BLaER1 treated with 17β-estradiol and CSF1 and Interleukin-3, amounts not matched to agents 10 nM and 100 nM (cell line): ENCODE results near the gene RAB17.

ENCODE experiments used
- H3K27ac ChIP-seq, 11 experiments: shearing (Covaris generic); formaldehyde crosslinking; 2 replicates each; pipeline ENCODE4 v1.8.1; 2022
- H3K27me3 ChIP-seq, 11 experiments: shearing (Covaris generic); formaldehyde crosslinking; 2 replicates each; pipeline ENCODE4 v1.8.1; 2022
- H3K36me3 ChIP-seq, 11 experiments: shearing (Covaris generic); formaldehyde crosslinking; 2 replicates each; pipeline ENCODE4 v1.8.1; 2022
- H3K4me1 ChIP-seq, 10 experiments: shearing (Covaris generic); formaldehyde crosslinking; 2 replicates each; pipeline ENCODE4 v1.8.1; 2022
- H3K4me2 ChIP-seq, 11 experiments: shearing (Covaris generic); formaldehyde crosslinking; 2 replicates each; pipeline ENCODE4 v1.8.1; 2022
- H3K4me3 ChIP-seq, 10 experiments: shearing (Covaris generic); formaldehyde crosslinking; 2 replicates each; pipeline ENCODE4 v1.8.1; 2022
- H3K9ac ChIP-seq, 11 experiments: shearing (Covaris generic); formaldehyde crosslinking; 2 replicates each; pipeline ENCODE4 v1.8.1; 2022
- H3K9me3 ChIP-seq, 11 experiments: shearing (Covaris generic); formaldehyde crosslinking; replicated peaks in 1 of 11; 2 replicates each; pipeline ENCODE4 v1.8.1; 2022
- H4K20me1 ChIP-seq, 11 experiments: shearing (Covaris generic); formaldehyde crosslinking; 2 replicates each; pipeline ENCODE4 v1.8.1; 2022
- Cebpa-rat ChIP-seq, 11 experiments: shearing (Covaris generic); IDR thresholded peaks; 2 replicates each; pipeline ENCODE4 v1.8.1; 2022

Gene RAB17

GRCh38 chr2:237556773-237557632 lies 33.5 kb downstream of the RAB17 start:
- Histone ChIP-seq H3K4me1 (peaks cover 0 to 16% (median 12%) of the 10 kb centered on the region in 10 experiments; a peak in 14 of 20 replicates), H3K27me3 (no peaks in the 10 kb centered on the region), H3K4me2 (no peak overlapping the region), H3K4me3 (no peak overlapping the region), H3K27ac (no peak overlapping the region), H3K9me3 (peaks cover 31 to 42% (median 40%) of the 10 kb centered on the region in 11 experiments), H4K20me1 (no peaks in the 10 kb centered on the region), H3K9ac (no peak overlapping the region), H3K36me3 (no peaks in the 10 kb centered on the region)
- TF ChIP-seq Cebpa-rat (IDR thresholded peaks at IDR 0.05) = no peak

- Histone ChIP-seq H3K9ac (no peak overlapping the region), H4K20me1 (no peaks in the 10 kb centered on the region), H3K4me3 (no peak overlapping the region), H3K9me3 (peaks cover 31 to 42% (median 40%) of the 10 kb centered on the region in 11 experiments), H3K27me3 (no peaks in the 10 kb centered on the region), H3K27ac (no peak overlapping the region), H3K4me1 (peaks cover 0 to 17% (median 13%) of the 10 kb centered on the region in 10 experiments; a peak in 14 of 20 replicates), H3K4me2 (no peak overlapping the region), H3K36me3 (no peaks in the 10 kb centered on the region)
- TF ChIP-seq Cebpa-rat (IDR thresholded peaks at IDR 0.05) = no peak
Observed at GRCh38 chr2:237555560-237555959, 35.0 kb downstream of the RAB17 start.

GRCh38 chr2:237553948-237554347 lies 36.6 kb downstream of the RAB17 start:
- H3K27ac ChIP-seq = no peak overlapping the region
- peaks cover 31 to 42% (median 40%) of the 10 kb centered on the region in 11 experiments for H3K9me3 ChIP-seq
- no peak overlapping the region for H3K4me3 ChIP-seq
- no peak overlapping the region for H3K9ac ChIP-seq
- TF ChIP-seq Cebpa-rat (IDR thresholded peaks at IDR 0.05) = no peak
- peaks cover 11 to 25% (median 17%) of the 10 kb centered on the region in 10 experiments for H3K4me1 ChIP-seq
- no peaks in the 10 kb centered on the region for H4K20me1 ChIP-seq
- no peaks in the 10 kb centered on the region for H3K36me3 ChIP-seq
- no peaks in the 10 kb centered on the region for H3K27me3 ChIP-seq
- H3K4me2 ChIP-seq = no peak overlapping the region

GRCh38 chr2:237552908-237553307 lies 37.6 kb downstream of the RAB17 start:
- H4K20me1 ChIP-seq = no peaks in the 10 kb centered on the region
- no peaks in the 10 kb centered on the region for H3K36me3 ChIP-seq
- TF ChIP-seq Cebpa-rat (IDR thresholded peaks at IDR 0.05) = no peak
- no peaks in the 10 kb centered on the region for H3K27me3 ChIP-seq
- H3K27ac ChIP-seq = no peak overlapping the region
- no peak overlapping the region for H3K4me2 ChIP-seq
- H3K4me3 ChIP-seq = no peak overlapping the region
- H3K9me3 ChIP-seq = peaks cover 31 to 42% (median 40%) of the 10 kb centered on the region in 11 experiments
- peaks cover 18 to 32% (median 25%) of the 10 kb centered on the region in 10 experiments for H3K4me1 ChIP-seq
- no peak overlapping the region for H3K9ac ChIP-seq

- no peak for TF ChIP-seq Cebpa-rat (IDR thresholded peaks at IDR 0.05)
- Histone ChIP-seq H3K27me3 (no peaks in the 10 kb centered on the region), H3K9ac (no peak overlapping the region), H4K20me1 (no peaks in the 10 kb centered on the region), H3K9me3 (peaks cover 28 to 38% (median 37%) of the 10 kb centered on the region in 11 experiments), H3K4me1 (peaks cover 22 to 48% (median 40%) of the 10 kb centered on the region in 10 experiments), H3K4me3 (no peak overlapping the region), H3K36me3 (no peaks in the 10 kb centered on the region), H3K27ac (no peak overlapping the region), H3K4me2 (no peak overlapping the region)
Observed at GRCh38 chr2:237551071-237551574, 39.4 kb downstream of the RAB17 start.

- Histone ChIP-seq H3K4me2 (peak overlapping the region; percentile 21 to 80 (median 65)), H3K27me3 (no peaks in the 10 kb centered on the region), H3K9ac (no peak overlapping the region), H3K27ac (no peak overlapping the region), H4K20me1 (no peaks in the 10 kb centered on the region), H3K4me1 (peaks cover 22 to 59% (median 48%) of the 10 kb centered on the region in 10 experiments), H3K4me3 (no peak overlapping the region), H3K36me3 (no peaks in the 10 kb centered on the region), H3K9me3 (peaks cover 15 to 25% (median 24%) of the 10 kb centered on the region in 11 experiments; a peak in 21 of 22 replicates)
- no peak for TF ChIP-seq Cebpa-rat (IDR thresholded peaks at IDR 0.05)
Observed at GRCh38 chr2:237549643-237550415, 40.7 kb downstream of the RAB17 start.

- no peak overlapping the region for H3K4me3 ChIP-seq
- H3K9me3 ChIP-seq = peaks cover 13 to 19% (median 18%) of the 10 kb centered on the region in 11 experiments; a peak in 21 of 22 replicates
- H3K4me2 ChIP-seq = peak overlapping the region; percentile 21 to 80 (median 65); a peak in 20 of 22 replicates
- H3K4me1 ChIP-seq = peaks cover 22 to 59% (median 48%) of the 10 kb centered on the region in 10 experiments
- TF ChIP-seq Cebpa-rat (IDR thresholded peaks at IDR 0.05) = no peak
- no peak overlapping the region for H3K9ac ChIP-seq
- H4K20me1 ChIP-seq = no peaks in the 10 kb centered on the region
- no peak overlapping the region for H3K27ac ChIP-seq
- no peaks in the 10 kb centered on the region for H3K27me3 ChIP-seq
- H3K36me3 ChIP-seq = no peaks in the 10 kb centered on the region
Observed at GRCh38 chr2:237549216-237549615, 41.3 kb downstream of the RAB17 start.

GRCh38 chr2:237547841-237548416 lies 42.6 kb downstream of the RAB17 start:
- Histone ChIP-seq H3K4me3 (no peak overlapping the region), H3K27ac (peak overlapping the region in 4 of 11 experiments; percentile 6 to 55 (median 25); a peak in 4 of 22 replicates), H3K9me3 (peaks cover 4 to 6% (median 5%) of the 10 kb centered on the region in 11 experiments; a peak in 21 of 22 replicates), H3K9ac (peak overlapping the region in 2 of 11 experiments; percentile 28 to 45; a peak in 2 of 22 replicates), H3K4me2 (peak overlapping the region; percentile 42 to 80 (median 63)), H3K4me1 (peaks cover 22 to 59% (median 48%) of the 10 kb centered on the region in 10 experiments), H3K27me3 (no peaks in the 10 kb centered on the region), H4K20me1 (no peaks in the 10 kb centered on the region), H3K36me3 (no peaks in the 10 kb centered on the region)
- no peak for TF ChIP-seq Cebpa-rat (IDR thresholded peaks at IDR 0.05)
